Measurements from ENCODE around the gene PCDHGB2.
"Not testable (repeated sequence)": the region's sequence is repeated elsewhere in the genome, so short reads cannot be mapped to it uniquely, and the experiment has no call there.

The PCDHGB2 gene

GRCh38 chr5:141387557-141388311 is 27.9 kb downstream of the PCDHGB2 start, which contains the start of gene PCDHGB4:
TSS of gene PCDHGB4 (plus strand) at chr5:141387698. CDS start at chr5:141387885, 187 bp downstream.
- not testable (repeated sequence) for DNase-seq

GRCh38 chr5:141388661-141389060 is 28.9 kb downstream of the PCDHGB2 start:
- no peak for DNase-seq

- DNase-seq: no peak
Observed at GRCh38 chr5:141389153-141390042, 29.6 kb downstream of the PCDHGB2 start.

- DNase-seq: no peak
Observed at GRCh38 chr5:141392429-141393198, 32.8 kb downstream of the PCDHGB2 start, which contains the start of gene PCDHGA8. TSS of gene PCDHGA8 (plus strand) at chr5:141392633. CDS start at chr5:141392814, 181 bp downstream.

GRCh38 chr5:141393267-141393666 is 33.5 kb downstream of the PCDHGB2 start:
- no peak for DNase-seq

GRCh38 chr5:141394401-141395187 is 34.8 kb downstream of the PCDHGB2 start:
- DNase-seq: not testable (repeated sequence)

GRCh38 chr5:141397756-141398551 is 38.2 kb downstream of the PCDHGB2 start, which contains the start of gene PCDHGB5:
TSS of gene PCDHGB5 (plus strand) at chr5:141397947. CDS start at chr5:141398128, 181 bp downstream.
- DNase-seq: not testable (repeated sequence)

- DNase-seq: no peak
Observed at GRCh38 chr5:141398608-141399007, 38.8 kb downstream of the PCDHGB2 start.

GRCh38 chr5:141399555-141400258 is 39.9 kb downstream of the PCDHGB2 start:
- no peak for DNase-seq

- DNase-seq: no peak
Observed at GRCh38 chr5:141402553-141403243, 42.9 kb downstream of the PCDHGB2 start, which contains the start of gene PCDHGA9. TSS of gene PCDHGA9 (plus strand) at chr5:141402778. CDS start at chr5:141402953, 175 bp downstream.

- no peak for DNase-seq
Observed at GRCh38 chr5:141403387-141403786, 43.6 kb downstream of the PCDHGB2 start.

GRCh38 chr5:141407790-141408505 is 48.2 kb downstream of the PCDHGB2 start, which contains the start of gene PCDHGB6:
TSS of gene PCDHGB6 (plus strand) at chr5:141408021. CDS start at chr5:141408203, 182 bp downstream.
- not testable (repeated sequence) for DNase-seq

GRCh38 chr5:141409598-141410306 is 50.0 kb downstream of the PCDHGB2 start:
- DNase-seq: no peak

- DNase-seq: no peak
Observed at GRCh38 chr5:141411575-141411974, 51.8 kb downstream of the PCDHGB2 start.
